Esophagus squamous epithelium (tissue), 5 donors: ENCODE data around the gene CPN1. TPM values are rescaled to one million over a fixed set of nuclear protein-coding genes. Genes with fewer than 3 reads are reported as not detected.

Source experiments
- DNase-seq: peaks from one replicate; lab custom pipeline; 2025; lab: John Stamatoyannopoulos, UW
- H3K27ac ChIP-seq, 4 donors: fragments of 200-600 bp; sonication (generic); one replicate each; pipeline ENCODE4 v1.5.1; 2016 to 2019; ENCODE audit warnings: mild to moderate bottlenecking in 1 of 4
- H3K27me3 ChIP-seq, 4 donors: fragments of 200-600 bp; sonication (generic); 1 replicate in 3 of 4; 2 replicates in 1 of 4; pipeline versions ENCODE4 v1.5.1 to v1.6.0; 2017 to 2021; ENCODE audit warnings: antibody characterized with exemption in 1 of 4
- H3K36me3 ChIP-seq, 3 donors: fragments of 200-600 bp; sonication (generic); one replicate each; pipeline ENCODE4 v1.5.1; 2016 to 2019
- H3K4me1 ChIP-seq, 3 donors: fragments of 200-600 bp; sonication (generic); one replicate each; pipeline ENCODE4 v1.5.1; 2017 to 2019
- H3K4me3 ChIP-seq, 4 donors: fragments of 200-600 bp; sonication (generic); 1 replicate in 3 of 4; 2 replicates in 1 of 4; pipeline ENCODE4 v1.5.1; 2016 to 2019; ENCODE audit warnings: mild to moderate bottlenecking in 2 of 4, moderate library complexity in 1 of 4
- H3K9me3 ChIP-seq, 3 donors: fragments of 200-600 bp; sonication (generic); one replicate each; pipeline ENCODE4 v1.5.1; 2016 to 2019
- POLR2A ChIP-seq, 4 donors: fragments of 450-650 bp; IDR thresholded peaks; one replicate each; pipeline ENCODE4 v1.6.1; 2017; ENCODE audit warnings: antibody characterized with exemption in 4 of 4, mild to moderate bottlenecking in 4 of 4, moderate library complexity in 3 of 4
- WGBS, 2 donors: methylation state at CpG; one replicate each; pipeline ENCODE4 v1.1.5; 2018; 5-methylcytosine and 5-hydroxymethylcytosine counted together
- intact Hi-C: fragments of 100-400 bp; cut with DNase I; formaldehyde crosslinking; loops from one replicate; pipeline ENCODE4 v1.15.0; 2022
- total RNA-seq, 4 donors: library from RNA; depleted of rRNA; stranded (reverse); fragments of >200 nt; gene quantifications; one replicate each; pipeline ENCODE4 v1.1.0, GENCODE V29; 2016
- TF ChIP-seq, protein P1 (sequence below), 6 experiments: fragments of 450-650 bp in 4 of 6; fragments of 200-600 bp in 2 of 6; sonication (generic) in 2 of 6; IDR thresholded peaks; one replicate each; pipeline ENCODE4 v1.5.1; 2016 to 2019; ENCODE audit warnings: antibody characterized with exemption in 6 of 6, mild to moderate bottlenecking in 4 of 6, moderate library complexity in 4 of 6
- donor health status: DM: yes; HTN: yes; CAD: no.

The CPN1 gene
- total RNA-seq, 4 donors from 2014 or later = not detected

DNA sequence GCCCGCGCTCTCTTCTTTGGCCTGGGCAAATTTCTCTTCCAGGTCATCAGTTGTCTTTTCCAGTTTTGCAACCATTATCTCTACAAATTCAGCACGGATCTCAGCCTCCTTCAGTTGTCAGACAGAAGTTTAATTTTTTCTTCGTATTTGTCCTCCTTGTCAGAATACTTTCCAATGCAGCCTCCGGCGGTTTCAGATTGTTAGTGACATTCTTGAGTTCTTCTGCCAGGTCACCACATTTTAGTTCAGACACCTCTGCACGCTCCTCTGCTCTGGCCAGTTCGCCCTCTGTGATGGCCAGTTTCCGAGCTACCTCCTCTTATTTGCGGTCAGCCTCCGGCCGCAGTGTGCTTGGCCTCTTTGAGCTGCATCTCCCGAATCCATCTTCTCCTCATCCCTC, 32.8 kb upstream of the CPN1 start:
- Histone ChIP-seq H3K27me3 (peaks cover 0 to 36% (median 1%) of the 10 kb centered on the region in 4 donors), H3K27ac (no peak overlapping the region), H3K36me3 (no peaks in the 10 kb centered on the region), H3K4me1 (peaks cover 0 to 5% (median 0%) of the 10 kb centered on the region in 3 donors), H3K9me3 (no peaks in the 10 kb centered on the region), H3K4me3 (no peak overlapping the region)
- TF ChIP-seq POLR2A (IDR thresholded peaks at IDR 0.05) = no peak
- TF ChIP-seq, protein P1, sequence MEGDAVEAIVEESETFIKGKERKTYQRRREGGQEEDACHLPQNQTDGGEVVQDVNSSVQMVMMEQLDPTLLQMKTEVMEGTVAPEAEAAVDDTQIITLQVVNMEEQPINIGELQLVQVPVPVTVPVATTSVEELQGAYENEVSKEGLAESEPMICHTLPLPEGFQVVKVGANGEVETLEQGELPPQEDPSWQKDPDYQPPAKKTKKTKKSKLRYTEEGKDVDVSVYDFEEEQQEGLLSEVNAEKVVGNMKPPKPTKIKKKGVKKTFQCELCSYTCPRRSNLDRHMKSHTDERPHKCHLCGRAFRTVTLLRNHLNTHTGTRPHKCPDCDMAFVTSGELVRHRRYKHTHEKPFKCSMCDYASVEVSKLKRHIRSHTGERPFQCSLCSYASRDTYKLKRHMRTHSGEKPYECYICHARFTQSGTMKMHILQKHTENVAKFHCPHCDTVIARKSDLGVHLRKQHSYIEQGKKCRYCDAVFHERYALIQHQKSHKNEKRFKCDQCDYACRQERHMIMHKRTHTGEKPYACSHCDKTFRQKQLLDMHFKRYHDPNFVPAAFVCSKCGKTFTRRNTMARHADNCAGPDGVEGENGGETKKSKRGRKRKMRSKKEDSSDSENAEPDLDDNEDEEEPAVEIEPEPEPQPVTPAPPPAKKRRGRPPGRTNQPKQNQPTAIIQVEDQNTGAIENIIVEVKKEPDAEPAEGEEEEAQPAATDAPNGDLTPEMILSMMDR (IDR thresholded peaks at IDR 0.05) = no peak
- WGBS, 2 donors = 86 to 92% methylated on average over 12 to 13 of the region's 13 CpGs
- no peak for DNase-seq
- intact Hi-C loops = no loop called here

DNA sequence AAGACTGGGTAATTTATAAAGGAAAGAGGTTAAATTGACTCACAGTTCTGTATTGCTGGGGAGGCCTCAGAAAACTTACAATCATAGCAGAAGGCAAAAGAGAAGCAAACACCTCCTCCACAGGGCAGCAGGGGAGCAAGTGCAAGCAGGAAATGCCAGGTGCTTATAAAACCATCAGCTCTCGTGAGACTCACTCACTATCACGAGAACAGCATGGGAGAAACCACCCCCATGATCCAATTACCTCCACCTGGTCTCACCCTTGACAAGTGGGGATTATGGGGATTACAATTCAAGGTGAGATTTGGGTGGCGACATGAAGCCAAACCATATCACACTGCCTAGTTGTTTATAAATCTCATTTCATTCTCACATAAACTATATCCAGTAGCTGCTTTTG, 28.0 kb upstream of the CPN1 start:
- no peak for DNase-seq
- Histone ChIP-seq H3K27ac (no peak overlapping the region), H3K4me3 (no peak overlapping the region), H3K36me3 (no peaks in the 10 kb centered on the region), H3K27me3 (peaks cover 0 to 11% (median 0%) of the 10 kb centered on the region in 4 donors), H3K9me3 (no peaks in the 10 kb centered on the region), H3K4me1 (no peaks in the 10 kb centered on the region)
- no peak for TF ChIP-seq POLR2A (IDR thresholded peaks at IDR 0.05)
- TF ChIP-seq, protein P1 (IDR thresholded peaks at IDR 0.05) = no peak
- WGBS, 2 donors = 30 to 47% methylated on average over 3 of the region's 3 CpGs
- intact Hi-C loops = no loop called here

DNA sequence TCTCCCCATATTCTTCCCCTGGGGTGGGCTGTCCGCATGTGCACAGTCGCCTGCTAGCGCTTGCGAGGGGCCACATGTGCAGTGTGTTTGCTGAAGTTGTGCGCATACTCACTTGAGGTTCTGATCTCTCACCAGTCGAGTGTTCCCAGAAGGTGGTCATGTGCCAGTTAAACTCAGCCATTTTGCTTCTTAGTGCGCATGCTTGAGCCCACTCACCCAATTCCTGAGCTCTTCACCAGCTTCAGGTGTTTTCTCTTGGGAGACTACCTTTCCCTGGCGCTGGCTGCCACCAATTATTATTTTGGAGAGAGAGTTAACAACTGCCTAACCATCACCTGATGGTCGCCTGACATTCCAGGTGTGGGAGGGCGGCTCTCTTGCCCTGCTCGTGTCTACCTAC, 25.2 kb upstream of the CPN1 start:
- intact Hi-C loops = no loop called here
- Histone ChIP-seq H3K4me3 (no peak overlapping the region), H3K4me1 (no peaks in the 10 kb centered on the region), H3K36me3 (no peaks in the 10 kb centered on the region), H3K9me3 (no peaks in the 10 kb centered on the region), H3K27me3 (peaks cover 0 to 17% (median 0%) of the 10 kb centered on the region in 4 donors), H3K27ac (no peak overlapping the region)
- 82 to 91% methylated on average over 11 of the region's 11 CpGs for WGBS, 2 donors
- DNase-seq = no peak
- TF ChIP-seq, protein P1 (IDR thresholded peaks at IDR 0.05) = no peak
- TF ChIP-seq POLR2A (IDR thresholded peaks at IDR 0.05) = no peak

DNA sequence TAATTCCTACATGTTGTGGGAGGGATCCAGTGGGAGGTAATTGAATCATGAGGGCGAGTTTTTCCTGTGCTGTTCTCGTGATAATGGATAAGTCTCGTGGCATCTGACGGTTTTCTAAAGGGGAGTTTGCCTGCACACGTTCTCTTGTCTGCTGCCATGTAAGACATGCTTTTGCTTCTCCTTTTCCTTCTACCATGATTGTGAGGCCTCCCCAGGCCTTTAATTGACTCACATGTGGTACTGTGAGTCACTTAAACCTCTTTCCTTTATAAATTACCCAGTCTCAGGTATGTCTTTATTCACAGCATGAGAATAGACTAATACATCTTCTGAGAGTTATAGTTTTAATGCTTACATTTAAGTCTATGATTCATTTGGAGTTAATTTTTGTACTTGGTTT, 22.6 kb upstream of the CPN1 start:
- H3K9me3 ChIP-seq = no peaks in the 10 kb centered on the region
- 43 to 48% methylated on average over 5 of the region's 5 CpGs for WGBS, 2 donors
- no peak for DNase-seq
- peaks cover 0 to 21% (median 0%) of the 10 kb centered on the region in 4 donors for H3K27me3 ChIP-seq
- no peak overlapping the region for H3K4me3 ChIP-seq
- H3K4me1 ChIP-seq = no peaks in the 10 kb centered on the region
- no peak overlapping the region for H3K27ac ChIP-seq
- intact Hi-C loops = no loop called here
- TF ChIP-seq POLR2A (IDR thresholded peaks at IDR 0.05) = no peak
- TF ChIP-seq, protein P1 (IDR thresholded peaks at IDR 0.05) = no peak
- no peaks in the 10 kb centered on the region for H3K36me3 ChIP-seq

DNA sequence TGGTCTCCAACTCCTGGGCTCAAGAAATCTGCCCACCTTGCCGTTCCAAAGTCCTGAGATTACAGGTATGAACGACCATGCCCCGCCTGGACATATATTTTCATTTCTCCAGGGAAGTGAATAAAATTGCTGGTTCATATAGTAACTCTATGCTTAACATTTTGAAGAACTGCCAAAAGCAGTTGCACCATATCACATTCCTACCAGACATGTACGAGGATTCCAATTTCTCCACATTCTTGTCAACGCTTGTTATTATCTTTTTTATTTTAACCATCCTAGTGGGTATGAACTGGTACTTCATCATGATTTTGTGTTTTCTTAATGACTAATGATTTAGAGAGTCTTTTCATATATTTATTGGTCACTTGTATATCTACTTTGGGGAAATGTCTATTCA, 21.9 kb upstream of the CPN1 start:
- peaks cover 0 to 21% (median 0%) of the 10 kb centered on the region in 4 donors for H3K27me3 ChIP-seq
- intact Hi-C loops = no loop called here
- no peak for TF ChIP-seq POLR2A (IDR thresholded peaks at IDR 0.05)
- TF ChIP-seq, protein P1 (IDR thresholded peaks at IDR 0.05) = no peak
- peaks cover 0 to under 1% (median 0%) of the 10 kb centered on the region in 3 donors for H3K9me3 ChIP-seq
- no peaks in the 10 kb centered on the region for H3K4me1 ChIP-seq
- no peak overlapping the region for H3K4me3 ChIP-seq
- WGBS, 2 donors = 66 to 68% methylated on average over 5 of the region's 5 CpGs
- H3K36me3 ChIP-seq = no peaks in the 10 kb centered on the region
- no peak overlapping the region for H3K27ac ChIP-seq
- DNase-seq = no peak
